SK-N-SH (cell line): ENCODE measurements around the gene MMP26.

ENCODE experiments used
- CTCF ChIP-seq: fragments of 200-600 bp; sonication (generic); IDR thresholded peaks from 2 replicates; pipeline ENCODE4 v1.6.1; 2017; ENCODE audit warnings: antibody characterized with exemption, mild to moderate bottlenecking, moderate library complexity
- EP300 ChIP-seq, 2 experiments: IDR thresholded peaks; 2 replicates each; pipeline versions ENCODE4 v1.4.0 to v1.6.1; 2012; ENCODE audit warnings: borderline replicate concordance in 1 of 2, low read depth in 1 of 2, low read length in 1 of 2
- POLR2AphosphoS5 ChIP-seq: IDR thresholded peaks from 2 replicates; pipeline ENCODE4 v1.6.1; 2012; ENCODE audit warnings: low read depth, low read length
- RFX5 ChIP-seq: IDR thresholded peaks from 2 replicates; pipeline ENCODE4 v1.6.1; 2012; ENCODE audit warnings: mild to moderate bottlenecking, improper control_type of control experiment, low read length
- SMC3 ChIP-seq: IDR thresholded peaks from 2 replicates; pipeline ENCODE4 v1.6.1; 2012; ENCODE audit warnings: low read depth, low read length, improper control_type of control experiment
- YY1 ChIP-seq: IDR thresholded peaks from 2 replicates; pipeline ENCODE4 v1.4.0; 2012; ENCODE audit warnings: low read depth, mild to moderate bottlenecking

- no peak for TF ChIP-seq EP300 (IDR thresholded peaks at IDR 0.05; ENCODE audit: borderline replicate concordance in 1 of 2, low read depth in 1 of 2, low read length in 1 of 2)
- no peak for TF ChIP-seq CTCF
- TF ChIP-seq YY1: no peak
- TF ChIP-seq POLR2AphosphoS5: no peak
- no peak for TF ChIP-seq SMC3
- no peak for TF ChIP-seq RFX5
These were observed 8.7 kb downstream of the MMP26 start for GRCh38 chr11:4713241-4713640.
